ENCODE data around the gene HAPSTR1. TPM values are rescaled to one million over a fixed set of nuclear protein-coding genes. Genes with fewer than 3 reads are reported as not detected.
A peak's percentile ranks its signal among the peaks of the same experiment; 100 is the strongest.
"Not testable (repeated sequence)": the region's sequence is repeated elsewhere in the genome, so short reads cannot be mapped to it uniquely, and the experiment has no call there.

HAPSTR1 gene
- total RNA-seq, 1 donor from 2014 or later = 45.7 TPM

DNA sequence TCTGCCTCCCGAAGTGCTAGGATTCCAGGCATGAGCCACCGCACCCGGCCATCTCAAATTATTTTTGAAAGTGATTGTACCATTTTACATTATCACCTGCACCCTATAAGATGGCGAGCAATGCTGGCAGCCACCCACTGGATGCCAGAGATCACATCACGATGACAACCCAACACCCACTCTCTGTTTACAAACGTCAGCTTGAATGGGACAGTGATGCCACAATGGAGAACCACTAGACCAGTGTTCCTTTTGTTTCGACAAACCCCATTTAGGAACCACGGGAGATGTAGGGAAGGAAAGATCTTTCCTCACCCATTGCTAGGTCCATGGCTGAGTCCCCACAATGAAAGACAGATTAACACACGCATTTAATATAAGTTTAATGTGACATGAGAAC is 20.1 kb upstream of the HAPSTR1 start:
- DNase-seq (ENCODE audit: low read depth in 2 of 2) = no peak

DNA sequence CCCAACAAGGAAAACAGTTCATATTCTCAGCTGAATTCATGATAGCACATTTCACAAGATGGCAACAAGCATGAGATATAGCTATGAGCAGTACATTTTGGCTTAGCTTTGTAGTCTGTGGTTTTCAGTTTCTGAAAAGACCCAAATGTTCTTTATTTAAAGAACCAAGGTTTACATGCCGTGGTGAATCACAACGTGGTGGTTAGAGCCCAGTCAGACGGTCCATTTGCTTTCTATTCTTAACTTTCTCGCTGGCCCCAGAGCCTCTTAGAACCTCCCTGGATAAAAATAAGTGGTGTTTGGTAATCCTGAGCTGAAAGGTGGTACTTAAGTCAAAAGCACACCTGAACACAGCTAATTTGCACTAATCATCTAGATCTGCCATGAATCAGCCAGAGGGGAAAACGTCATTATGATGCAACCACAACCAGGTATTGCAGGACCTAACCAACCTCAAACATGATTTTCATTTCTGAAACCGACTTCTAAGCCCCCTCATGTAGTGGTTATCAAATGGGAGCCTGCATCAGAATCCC is 18.6 kb upstream of the HAPSTR1 start:
- no peak for DNase-seq (ENCODE audit: low read depth in 2 of 2)

DNA sequence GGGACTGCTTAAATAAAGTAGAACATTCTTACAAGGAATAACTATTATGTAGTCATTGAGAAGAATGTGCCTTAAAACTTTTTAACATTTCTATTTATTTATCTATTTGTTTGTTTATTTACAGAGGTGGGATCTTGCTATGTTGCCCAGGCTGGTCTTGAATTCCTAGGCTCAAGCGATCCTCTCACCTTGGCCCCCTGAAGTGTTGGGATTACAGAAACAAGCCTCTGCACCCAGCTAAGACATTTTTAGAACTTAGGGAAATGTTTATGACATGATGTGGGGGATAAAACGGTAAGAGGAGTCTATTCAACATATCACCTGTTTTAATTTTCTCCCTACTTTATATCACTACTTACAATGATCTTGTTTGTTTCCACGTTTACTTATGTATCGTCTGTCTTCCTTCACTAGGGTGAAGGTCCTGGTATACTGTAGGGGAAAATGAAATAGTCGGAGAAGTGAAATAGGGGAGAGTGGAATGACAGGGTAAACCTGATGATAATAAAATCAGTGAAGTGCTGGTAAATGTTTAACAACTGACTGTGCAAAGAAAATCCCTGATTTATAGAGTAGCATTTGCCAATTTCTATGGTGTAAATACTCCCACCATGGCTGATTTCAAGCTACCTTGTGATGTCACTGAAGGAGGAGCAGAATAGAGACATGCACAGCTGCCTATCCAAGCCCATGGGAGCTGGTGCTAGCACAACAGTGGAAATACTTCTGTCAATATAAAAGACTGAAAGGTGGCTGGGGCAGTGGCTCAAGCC is 16.0 kb upstream of the HAPSTR1 start:
- no peak for DNase-seq (ENCODE audit: low read depth in 2 of 2)

DNA sequence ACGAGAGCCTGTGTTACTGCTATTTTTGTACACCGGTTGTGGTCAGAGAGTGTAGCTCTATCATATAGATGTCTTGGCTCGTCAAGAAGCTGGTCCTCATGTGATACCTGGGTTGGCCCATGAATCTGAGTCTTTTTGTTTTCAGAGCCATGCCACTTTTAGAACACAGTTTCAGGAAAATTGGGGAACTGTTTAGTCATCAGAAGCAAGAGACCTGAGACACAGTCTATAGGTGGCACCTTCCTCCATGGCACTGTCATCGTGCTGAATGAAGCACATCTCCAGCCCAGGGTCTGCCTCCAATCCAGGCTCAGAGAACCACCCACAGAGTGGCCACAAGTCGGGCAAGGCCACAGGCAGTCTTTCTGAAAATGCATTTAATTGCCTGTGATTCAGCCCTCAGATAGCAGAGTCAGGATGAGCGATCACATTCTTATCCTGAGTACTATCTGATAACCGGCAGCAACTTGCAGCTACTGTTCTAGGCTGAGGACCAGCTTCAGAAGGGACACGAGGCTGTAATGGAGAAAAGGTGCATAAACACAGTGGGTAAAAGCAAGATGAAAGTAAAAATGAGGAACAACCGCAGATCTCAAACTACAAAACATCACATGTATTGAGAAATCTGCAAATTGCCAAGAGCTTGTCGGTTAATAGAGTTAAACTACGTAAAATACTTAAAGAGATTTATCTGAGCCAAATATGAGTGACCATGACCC is 14.2 kb upstream of the HAPSTR1 start:
- DNase-seq (ENCODE audit: low read depth in 2 of 2) = no peak

DNA sequence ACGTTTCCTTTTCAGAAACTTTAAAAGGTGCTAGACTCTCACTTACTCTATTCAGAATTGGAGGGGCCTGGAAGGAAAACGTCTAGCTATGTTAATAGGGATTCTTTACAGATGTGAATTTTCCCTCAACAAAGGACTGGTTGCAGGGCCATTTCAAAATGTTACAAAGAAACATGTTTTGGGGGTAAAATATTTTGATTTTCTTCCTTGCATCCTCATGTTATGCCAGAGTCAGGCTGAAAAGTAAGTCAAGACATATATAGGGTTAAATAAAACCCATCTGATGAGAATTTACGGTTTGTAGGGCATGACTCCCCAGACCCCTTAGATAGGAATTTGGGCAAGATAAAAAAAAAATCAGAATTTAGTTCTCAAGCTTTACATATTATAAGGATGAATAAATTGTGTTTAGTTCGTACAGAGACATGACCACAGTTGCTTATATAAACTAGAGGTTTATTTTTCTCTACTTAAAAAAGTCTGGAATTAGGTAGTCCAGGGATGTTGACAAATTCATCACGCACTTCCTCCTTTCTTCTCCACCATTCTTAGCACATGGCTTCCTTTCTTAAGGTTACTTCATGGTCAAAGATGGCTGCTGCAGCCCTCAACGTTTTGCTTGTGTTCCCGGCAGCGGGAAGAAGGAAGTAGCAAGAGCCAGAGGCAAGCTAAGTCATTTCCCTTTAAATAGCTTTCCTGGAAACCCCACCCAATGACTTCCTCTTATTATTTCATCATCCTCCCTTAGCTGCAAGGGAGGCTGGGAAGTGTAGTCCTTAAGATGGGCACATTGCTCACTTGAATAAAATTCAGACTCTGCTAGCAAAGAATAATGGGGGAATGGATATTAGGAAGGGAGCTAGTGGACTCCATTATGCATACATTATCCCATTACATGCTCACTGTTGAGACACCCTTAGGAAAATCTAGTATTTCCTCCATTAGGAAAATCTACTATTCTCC is 12.7 kb upstream of the HAPSTR1 start:
- peak; percentile 60 to 81 for DNase-seq (ENCODE audit: low read depth in 2 of 2)

DNA sequence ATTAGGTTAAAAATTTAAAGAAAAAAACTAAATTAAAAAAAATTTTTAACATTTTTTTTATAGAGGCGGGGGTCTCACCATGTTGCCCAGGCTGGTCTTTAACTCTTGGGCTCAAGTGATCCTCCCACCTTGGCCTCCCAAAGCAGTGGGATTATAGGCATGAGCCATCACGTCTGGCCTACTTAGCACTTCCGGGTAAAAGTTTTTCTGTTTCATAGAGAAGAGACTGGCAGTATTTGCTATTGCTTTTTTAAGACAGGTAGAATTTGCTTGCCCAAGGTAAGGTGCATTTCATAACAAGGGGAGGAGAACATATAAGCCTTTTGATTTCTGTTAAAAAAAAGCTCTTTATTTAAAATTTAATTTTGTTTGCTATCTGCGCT is 12.0 kb upstream of the HAPSTR1 start:
- DNase-seq (ENCODE audit: low read depth in 2 of 2) = no peak

DNA sequence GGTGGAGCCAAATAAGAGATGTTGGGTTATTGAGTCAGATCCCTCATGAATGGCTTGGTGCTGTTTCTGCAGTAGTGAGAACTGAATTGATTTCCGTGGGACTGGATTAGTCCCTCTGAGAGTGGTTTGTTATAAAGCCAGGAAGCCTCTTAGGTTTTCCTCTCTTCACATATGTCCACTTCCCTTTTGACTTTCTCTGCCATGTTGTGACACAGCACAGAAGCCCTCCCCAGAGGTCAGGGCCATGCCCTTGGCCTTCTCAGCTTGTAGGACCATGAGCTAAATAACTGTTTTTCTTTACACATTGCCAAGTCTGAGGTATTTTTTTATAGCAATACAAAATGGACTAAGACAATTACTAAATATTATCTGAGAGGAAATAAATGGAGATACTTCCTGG is 10.3 kb upstream of the HAPSTR1 start:
- DNase-seq (ENCODE audit: low read depth in 2 of 2) = no peak

DNA sequence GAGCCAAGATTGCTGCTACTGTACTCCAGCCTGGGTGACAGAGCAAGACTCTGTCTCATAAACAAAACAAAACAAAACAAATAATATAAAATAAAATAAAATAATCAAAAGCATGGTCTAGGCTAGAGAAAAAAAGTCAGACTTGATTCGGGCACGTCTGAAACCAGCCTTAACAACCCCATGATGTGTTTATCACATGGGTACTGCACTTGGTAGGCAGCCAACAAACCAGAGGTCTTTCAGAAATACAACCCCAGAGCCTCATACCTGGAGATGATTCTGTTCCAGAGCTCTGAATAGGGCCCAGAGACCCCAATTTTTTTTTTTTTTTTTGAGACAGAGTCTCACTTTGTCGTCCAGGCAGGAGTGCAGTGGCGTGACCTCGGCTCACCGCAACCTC is 9.6 kb upstream of the HAPSTR1 start:
- DNase-seq (ENCODE audit: low read depth in 2 of 2) = no peak

DNA sequence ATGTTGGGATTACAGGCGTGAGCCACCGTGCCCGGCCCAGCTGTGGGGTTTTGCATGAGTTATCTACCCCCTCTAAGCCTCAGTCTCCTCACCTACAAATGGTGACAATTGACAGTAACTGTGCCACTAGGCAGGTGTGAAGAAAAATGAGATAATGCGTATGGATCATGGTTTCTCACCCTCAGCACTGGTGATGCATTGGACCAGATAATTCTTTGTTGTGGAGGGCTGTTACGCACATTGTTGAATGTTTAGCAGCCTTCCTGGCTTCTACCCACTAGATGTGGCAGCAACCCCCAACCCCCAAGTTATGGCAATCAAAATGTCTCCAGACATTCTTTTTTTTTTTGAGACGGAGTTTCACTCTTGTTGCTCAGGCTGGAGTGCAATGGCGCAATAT is 9.0 kb upstream of the HAPSTR1 start:
- no peak for DNase-seq (ENCODE audit: low read depth in 2 of 2)

DNA sequence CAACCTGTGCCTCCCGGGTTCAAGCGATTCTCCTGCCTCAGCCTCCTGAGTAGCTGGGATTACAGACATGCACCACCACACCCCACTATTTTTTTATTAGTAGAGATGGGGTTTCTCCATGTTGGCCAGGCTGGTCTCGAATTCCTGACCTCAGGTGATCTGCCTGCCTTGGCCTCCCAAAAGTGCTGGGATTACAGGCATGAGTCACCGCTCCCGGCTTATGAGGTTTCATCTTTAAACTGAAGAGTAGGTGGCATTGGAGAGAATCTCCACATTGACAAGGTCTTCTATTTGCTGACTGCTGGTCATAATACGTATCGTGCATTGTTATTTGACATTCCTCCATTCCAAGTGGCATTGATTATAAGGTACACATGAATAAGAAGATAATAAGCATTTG is 3.7 kb upstream of the HAPSTR1 start:
- DNase-seq (ENCODE audit: low read depth in 2 of 2) = not testable (repeated sequence)

DNA sequence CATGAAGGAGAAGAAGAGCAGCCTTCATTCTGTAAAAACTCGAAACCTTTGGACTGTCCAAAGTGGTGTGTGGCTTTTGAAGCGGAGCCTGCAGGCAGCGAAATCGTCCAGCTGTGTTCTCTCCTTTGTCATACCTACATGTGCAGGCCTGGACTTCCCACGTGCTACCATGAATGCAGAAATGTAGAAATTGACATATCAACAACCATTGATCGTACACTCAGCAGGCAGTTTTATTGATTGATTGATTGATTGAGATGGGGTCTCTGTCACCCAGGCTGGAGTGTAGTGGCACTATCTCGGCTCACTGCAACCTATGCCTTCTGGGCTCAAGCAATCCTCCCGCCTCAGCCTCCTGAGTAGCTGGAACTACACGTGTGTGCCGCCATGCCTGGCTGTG is 2.6 kb upstream of the HAPSTR1 start:
- DNase-seq (ENCODE audit: low read depth in 2 of 2) = no peak

DNA sequence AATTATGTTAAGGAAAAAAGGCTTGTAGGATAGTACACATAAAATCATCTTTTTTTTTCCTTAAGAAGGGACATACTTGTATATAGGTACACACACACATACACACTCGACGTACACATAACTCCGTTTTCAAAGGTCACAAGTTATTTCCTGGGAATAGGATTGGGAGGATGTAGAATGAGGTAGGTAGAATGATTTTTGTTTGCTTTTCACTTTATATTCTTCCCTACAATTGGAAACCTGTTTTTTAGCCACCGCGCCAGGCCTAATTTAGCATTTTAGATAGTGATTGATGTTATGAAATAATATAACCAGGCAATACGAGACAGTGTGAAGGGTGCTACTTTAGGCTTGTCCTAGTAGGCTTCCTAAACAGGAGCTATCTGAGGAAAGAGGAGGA is 1.8 kb upstream of the HAPSTR1 start:
- DNase-seq (ENCODE audit: low read depth in 2 of 2) = no peak

DNA sequence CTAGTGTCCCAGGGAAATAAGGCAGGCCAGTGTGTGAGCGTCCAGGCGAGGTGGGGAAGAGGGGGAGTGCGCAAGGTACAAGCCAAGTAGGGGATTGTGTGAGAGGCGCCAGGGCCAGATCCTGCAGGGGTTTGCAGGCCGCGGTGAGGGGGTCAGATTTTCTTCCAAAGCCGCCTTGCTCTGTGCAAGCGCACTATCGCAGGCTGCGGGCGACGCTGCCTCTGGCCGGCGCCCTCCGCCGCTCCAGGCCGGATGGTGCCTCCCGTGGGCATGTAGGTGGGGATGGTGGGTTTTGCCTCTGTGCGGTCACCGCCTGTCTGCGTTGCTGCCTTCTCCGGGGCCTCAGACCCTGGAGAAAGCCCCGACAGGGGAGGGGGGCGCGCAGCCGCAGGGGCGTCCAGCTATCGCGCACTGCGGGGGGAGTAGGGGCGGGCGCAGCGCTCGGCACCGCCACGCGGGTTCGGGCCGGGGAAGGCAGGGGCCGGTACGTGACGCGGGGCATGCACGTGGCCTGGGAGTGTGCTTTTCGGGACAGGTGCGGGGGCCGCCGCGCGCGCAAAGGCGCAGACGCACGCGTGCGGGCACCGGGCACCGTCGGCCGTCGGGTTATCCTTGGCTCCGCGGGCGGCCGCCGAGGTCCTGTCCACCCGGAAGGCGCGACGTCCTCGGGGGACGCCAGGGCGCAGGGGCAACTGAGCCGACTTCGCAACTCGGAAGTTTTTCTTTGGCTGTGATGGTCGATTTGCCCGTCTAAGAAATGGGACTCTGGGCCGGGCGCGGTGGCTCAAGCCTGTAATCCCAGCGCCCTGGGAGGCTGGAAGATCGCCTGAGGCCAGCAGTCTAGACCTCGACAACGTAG is 1.1 kb upstream of the HAPSTR1 start:
- DNase-seq (ENCODE audit: low read depth in 2 of 2) = peak in 1 of 2 donors; percentile 33

DNA sequence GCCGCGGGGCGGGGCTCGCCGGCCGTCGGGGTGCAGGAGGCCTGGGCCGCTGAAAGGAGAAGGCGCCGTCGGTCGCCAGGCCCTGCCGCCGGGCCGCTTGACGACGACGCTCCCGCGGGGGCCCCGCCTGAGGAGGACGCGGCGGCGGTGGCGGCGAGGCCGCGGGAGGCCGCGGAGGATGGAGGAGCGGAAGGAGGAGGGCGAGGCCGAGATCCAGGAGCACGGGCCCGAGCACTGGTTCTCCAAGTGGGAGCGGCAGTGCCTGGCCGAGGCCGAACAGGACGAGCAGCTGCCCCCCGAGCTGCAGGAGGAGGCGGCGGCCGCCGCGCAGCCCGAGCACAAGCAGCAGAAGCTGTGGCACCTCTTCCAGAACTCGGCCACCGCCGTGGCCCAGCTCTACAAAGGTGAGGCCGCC is 430 bp downstream of the HAPSTR1 start:
- DNase-seq (ENCODE audit: low read depth in 2 of 2) = peak in 1 of 2 donors; percentile 34

DNA sequence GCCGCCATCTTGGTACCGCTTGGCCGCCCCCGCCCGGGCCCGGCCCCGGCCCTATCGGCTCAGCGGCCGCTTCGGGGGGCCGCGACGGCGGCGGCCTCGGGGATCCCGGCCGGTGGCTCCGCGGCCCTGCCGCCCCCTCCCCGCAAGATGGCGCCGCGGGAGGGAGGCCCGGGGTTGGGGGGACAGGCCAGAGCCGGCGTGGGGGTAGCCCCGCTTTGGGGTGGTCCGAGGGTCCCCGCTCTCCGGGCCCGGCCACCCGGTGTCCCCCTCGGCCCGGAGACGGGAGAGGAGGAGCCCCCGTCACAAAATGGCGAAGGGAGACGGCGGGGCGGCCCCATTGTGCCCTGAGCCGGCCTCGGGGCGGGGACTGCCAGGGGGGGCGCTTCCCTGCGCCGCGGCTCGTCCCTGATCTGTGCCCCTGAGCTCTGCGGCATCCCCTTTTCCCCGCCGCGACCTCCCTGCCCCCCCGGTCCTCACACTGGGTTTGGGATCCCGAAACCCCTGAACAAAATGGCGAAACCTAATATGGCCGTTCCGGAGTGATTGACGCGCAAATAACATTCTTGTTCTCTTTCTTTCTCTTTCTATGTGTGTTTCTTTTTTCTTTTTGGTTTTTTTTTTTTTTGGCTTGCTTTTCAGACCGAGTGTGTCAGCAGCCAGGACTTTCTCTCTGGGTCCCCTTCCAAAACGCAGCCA is 986 bp downstream of the HAPSTR1 start:
- DNase-seq (ENCODE audit: low read depth in 2 of 2) = peak in 1 of 2 donors; percentile 38

DNA sequence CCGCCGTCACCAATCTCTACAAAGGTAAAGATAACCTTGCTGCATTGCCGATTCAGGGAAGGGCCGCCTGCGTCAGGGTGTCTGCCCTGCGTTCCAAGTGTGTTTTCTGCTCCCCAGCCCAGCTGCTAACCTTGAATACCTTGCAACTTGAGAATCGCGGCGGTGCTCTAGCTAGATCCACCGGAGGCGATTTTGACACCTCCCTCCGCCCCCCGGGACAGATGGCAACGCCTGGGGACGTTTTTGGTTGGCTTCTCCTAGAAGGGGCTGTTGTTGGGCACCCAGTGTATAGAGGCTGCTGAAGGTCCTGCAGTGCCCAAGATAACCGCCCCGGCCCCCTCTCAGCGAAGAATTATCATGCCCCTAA is 1.5 kb downstream of the HAPSTR1 start:
- DNase-seq (ENCODE audit: low read depth in 2 of 2) = peak in 1 of 2 donors; percentile 15

DNA sequence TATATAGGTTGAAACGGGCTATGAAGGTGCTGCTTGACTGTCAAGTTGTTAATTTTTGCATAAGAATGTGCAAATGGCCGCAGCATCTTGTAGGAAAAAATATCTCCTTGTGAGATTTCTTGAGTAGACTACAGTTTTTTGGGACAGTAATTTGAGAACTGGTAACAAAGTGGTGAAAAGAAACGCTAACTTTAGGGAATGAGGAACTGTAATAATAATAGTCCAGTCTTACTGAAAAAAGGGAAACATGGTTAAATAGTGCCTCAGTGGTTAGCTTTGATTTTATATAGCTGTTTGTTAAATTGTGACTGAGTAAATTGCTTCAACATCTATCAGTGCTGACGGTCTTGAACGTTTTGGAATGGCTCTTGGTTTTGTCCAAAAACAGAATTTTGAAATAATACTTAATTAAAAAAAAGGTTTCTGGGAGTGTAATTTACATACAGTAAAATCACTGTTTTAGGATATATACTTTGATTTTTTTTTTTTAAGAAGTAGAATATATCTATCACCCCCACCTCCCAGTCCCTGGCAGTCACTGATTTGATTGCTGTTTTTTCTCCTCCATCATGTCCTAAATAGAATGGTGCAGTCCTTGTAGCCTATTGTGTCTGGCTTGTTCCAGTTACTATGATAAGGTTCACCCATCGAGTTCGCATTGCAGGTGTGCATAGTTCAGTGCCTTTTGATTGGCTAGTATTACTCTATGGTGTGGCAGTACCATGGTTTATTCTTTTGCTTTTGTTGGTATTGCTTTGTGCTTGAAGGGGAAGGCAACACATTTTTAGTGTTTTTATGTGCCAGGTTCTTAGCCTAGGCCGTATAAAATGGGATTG is 2.8 kb downstream of the HAPSTR1 start:
- DNase-seq (ENCODE audit: low read depth in 2 of 2) = peak in 1 of 2 donors; percentile 18

DNA sequence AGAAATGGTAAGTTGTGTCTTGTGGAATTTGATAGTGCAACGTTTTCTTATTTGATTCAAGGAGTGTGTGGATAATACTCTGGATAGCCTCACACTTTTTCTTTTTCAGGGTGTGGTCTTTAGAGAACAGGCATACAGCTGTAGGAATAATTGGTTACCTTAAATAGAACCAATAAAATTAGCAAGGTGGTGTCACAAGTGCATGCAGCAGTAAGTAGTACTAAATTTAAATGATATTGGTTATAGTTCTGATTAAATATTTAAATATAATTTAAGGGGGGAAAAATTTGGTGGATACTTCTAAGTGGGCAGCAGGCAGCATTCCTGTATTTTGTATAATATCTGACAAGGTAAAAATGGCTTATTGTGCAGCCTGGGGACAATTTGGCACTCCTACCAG is 3.7 kb downstream of the HAPSTR1 start:
- no peak for DNase-seq (ENCODE audit: low read depth in 2 of 2)

Measured in dermis microvascular lymphatic vessel endothelial cell (primary cell).